Activated CD8-positive, alpha-beta T cell treated with anti-CD3 and anti-CD28 coated beads for 36 hours (primary cell): ENCODE results near the gene MEF2B. TPM values are rescaled to one million over a fixed set of nuclear protein-coding genes. Genes with fewer than 3 reads are reported as not detected.

ENCODE experiments used
- ATAC-seq: fragments of 200-7000 bp; cut with Tn5 transposase; one replicate; pipeline ENCODE4 v1.10.0; 2021; ENCODE audit warnings: mild to moderate bottlenecking, moderate library complexity
- CTCF ChIA-PET: fragments of 350-600 bp; sonication (Branson Sonifier 250); formaldehyde crosslinking; loops from one replicate; lab custom pipeline; 2021; ENCODE audit warnings: antibody characterized with exemption; lab: Charles Lee
- POLR2A ChIA-PET: fragments of 350-600 bp; sonication (Branson Sonifier 250); formaldehyde crosslinking; loops from one replicate; lab custom pipeline; 2021; ENCODE audit warnings: antibody characterized with exemption; lab: Charles Lee
- DNase-seq: peaks from one replicate; pipeline ENCODE4 v3.0.0-alpha.2; 2020
- H3K27ac Mint-ChIP-seq: one replicate; pipeline ENCODE4 v1.8.0; 2021; ENCODE audit warnings: mild to moderate bottlenecking, mixed read lengths
- H3K27me3 Mint-ChIP-seq: one replicate; pipeline ENCODE4 v1.8.0; 2021; ENCODE audit warnings: mixed read lengths
- H3K36me3 Mint-ChIP-seq: one replicate; pipeline ENCODE4 v1.8.0; 2021; ENCODE audit warnings: low read depth, mixed read lengths
- H3K4me1 Mint-ChIP-seq: one replicate; pipeline ENCODE4 v1.8.0; 2021; ENCODE audit warnings: low read depth, mixed read lengths
- H3K4me3 Mint-ChIP-seq: one replicate; pipeline ENCODE4 v1.8.0; 2021; ENCODE audit warnings: mild to moderate bottlenecking, moderate library complexity, mixed read lengths
- H3K9me3 Mint-ChIP-seq: one replicate; pipeline ENCODE4 v1.8.0; 2021; ENCODE audit warnings: mixed read lengths
- CTCF ChIP-seq: fragments of 200-600 bp; IDR thresholded peaks from one replicate; pipeline ENCODE4 v1.8.0; 2022; ENCODE audit warnings: antibody characterized with exemption, mild to moderate bottlenecking
- intact Hi-C: fragments of 100-400 bp; cut with micrococcal nuclease; formaldehyde crosslinking; loops from one replicate; pipeline ENCODE4 v1.10.0; 2022
- total RNA-seq, 2 experiments: library from RNA; stranded (reverse); gene quantifications; one replicate each; pipeline ENCODE4 v1.2.3, GENCODE V29; 2021

MEF2B gene
- total RNA-seq, 2 experiments from 2014 or later = 1.4 to 2.6 TPM

GRCh38 chr19:19122902-19123301 lies 47.2 kb downstream of the MEF2B start:
- intact Hi-C loops = no loop called here
- ChIA-PET POLR2A (interaction anchor here (1.1 kb wide), 1 partner anchor 24 kb away, joined by 3 read pairs; no protein-coding TSS in a partner anchor), CTCF (interaction anchor here (1.3 kb wide), 1 partner anchor 23 kb away, joined by 3 read pairs; no protein-coding TSS in a partner anchor)
- no peaks in the 10 kb centered on the region for H3K4me1 Mint-ChIP-seq
- H3K4me3 Mint-ChIP-seq = no peak overlapping the region
- DNase-seq = no peak
- H3K36me3 Mint-ChIP-seq = peaks cover 31% of the 10 kb centered on the region
- no peaks in the 10 kb centered on the region for H3K27me3 Mint-ChIP-seq
- H3K27ac Mint-ChIP-seq = no peak overlapping the region
- H3K9me3 Mint-ChIP-seq = peaks cover 4% of the 10 kb centered on the region
- TF ChIP-seq CTCF = no peak
- ATAC-seq = no peak

- DNase-seq (no peak), ATAC-seq (no peak)
- intact Hi-C loops = no loop called here
- H3K4me3 Mint-ChIP-seq = no peak overlapping the region
- no peak for TF ChIP-seq CTCF
- no peak overlapping the region for H3K27ac Mint-ChIP-seq
- H3K4me1 Mint-ChIP-seq = no peaks in the 10 kb centered on the region
- CTCF ChIA-PET = interaction anchor here (0.6 to 1.3 kb wide), 2 partner anchors 25 to 139 kb away, joined by 3 read pairs; no protein-coding TSS in a partner anchor
- H3K27me3 Mint-ChIP-seq = no peaks in the 10 kb centered on the region
- POLR2A ChIA-PET = no interaction called here
- H3K9me3 Mint-ChIP-seq = peaks cover 4% of the 10 kb centered on the region
- H3K36me3 Mint-ChIP-seq = peaks cover 30% of the 10 kb centered on the region
These were observed 48.7 kb downstream of the MEF2B start for GRCh38 chr19:19121371-19121770.

- Mint-ChIP-seq H3K4me3 (no peak overlapping the region), H3K27ac (no peak overlapping the region), H3K36me3 (peaks cover 28% of the 10 kb centered on the region), H3K27me3 (no peaks in the 10 kb centered on the region), H3K4me1 (no peaks in the 10 kb centered on the region), H3K9me3 (peaks cover 4% of the 10 kb centered on the region)
- peak; percentile 68 for DNase-seq
- peak; percentile 91 for ATAC-seq
- intact Hi-C loops = no loop called here
- ChIA-PET POLR2A (interaction anchor here (0.7 kb wide), 1 partner anchor 497 kb away, joined by 3 read pairs; no protein-coding TSS in a partner anchor), CTCF (no interaction called here)
- no peak for TF ChIP-seq CTCF
These were observed 49.5 kb downstream of the MEF2B start for GRCh38 chr19:19120308-19121231.

GRCh38 chr19:19119325-19120237 lies 50.5 kb downstream of the MEF2B start:
- Mint-ChIP-seq H3K4me3 (no peak overlapping the region), H3K27me3 (no peaks in the 10 kb centered on the region), H3K36me3 (peaks cover 28% of the 10 kb centered on the region), H3K9me3 (peaks cover 4% of the 10 kb centered on the region), H3K27ac (no peak overlapping the region), H3K4me1 (no peaks in the 10 kb centered on the region)
- no peak for ATAC-seq
- TF ChIP-seq CTCF = no peak
- DNase-seq = no peak
- ChIA-PET CTCF (no interaction called here), POLR2A (no interaction called here)
- intact Hi-C loops = no loop called here
